WTC11 (cell line): ENCODE results near the gene HS3ST1. TPM values are rescaled to one million over a fixed set of nuclear protein-coding genes. Genes with fewer than 3 reads are reported as not detected.

Experiments
- ATAC-seq: fragments of 200-7000 bp; cut with Tn5 transposase; 2 replicates; pipeline ENCODE4 v1.10.0; 2021; ENCODE audit warnings: mild to moderate bottlenecking, moderate library complexity
- CTCF ChIA-PET: fragments of 300-600 bp; sonication (Branson Sonifier 250); formaldehyde crosslinking; loops from one replicate; lab custom pipeline; 2021; ENCODE audit warnings: antibody characterized with exemption; lab: Charles Lee
- POLR2A ChIA-PET: fragments of 350-600 bp; sonication (Branson Sonifier 250); formaldehyde crosslinking; loops from one replicate; lab custom pipeline; 2021; ENCODE audit warnings: antibody characterized with exemption; lab: Charles Lee
- DNase-seq: peaks from one replicate; pipeline ENCODE4 v3.0.0; 2021; ENCODE audit warnings: low spot score
- H3K27ac Mint-ChIP-seq: 2 replicates; pipeline ENCODE4 v1.8.0; 2021; ENCODE audit warnings: mixed read lengths
- H3K27me3 Mint-ChIP-seq: 2 replicates; pipeline ENCODE4 v1.8.0; 2021; ENCODE audit warnings: low read depth, mild to moderate bottlenecking, moderate library complexity, mixed read lengths
- H3K36me3 Mint-ChIP-seq: 2 replicates; pipeline ENCODE4 v1.8.0; 2021; ENCODE audit warnings: mixed read lengths
- H3K4me1 Mint-ChIP-seq: 2 replicates; pipeline ENCODE4 v1.8.0; 2022; ENCODE audit warnings: mixed read lengths
- H3K4me3 Mint-ChIP-seq: 2 replicates; pipeline ENCODE4 v1.8.0; 2021; ENCODE audit warnings: mild to moderate bottlenecking, moderate library complexity, mixed read lengths
- H3K9me3 Mint-ChIP-seq: 2 replicates; pipeline ENCODE4 v1.8.0; 2021; ENCODE audit warnings: mixed read lengths
- EMX1 ChIP-seq: fragments of 250-450 bp; sonication (Bioruptor Pico); IDR thresholded peaks from 2 replicates; pipeline ENCODE4 v1.8.0; 2021; ENCODE audit warnings: mild to moderate bottlenecking
- GTF2I ChIP-seq: fragments of 250-450 bp; sonication (Bioruptor Pico); conservative IDR thresholded peaks from 2 replicates; pipeline ENCODE4 v1.4.0; 2021; ENCODE audit warnings: mild to moderate bottlenecking
- HMGXB4 ChIP-seq: sonication (generic); formaldehyde crosslinking; IDR thresholded peaks from 2 replicates; pipeline ENCODE4 v1.8.1; 2023; ENCODE audit warnings: mild to moderate bottlenecking, moderate library complexity, missing genetic modification reagents
- MAX ChIP-seq: sonication (generic); formaldehyde crosslinking; IDR thresholded peaks from 2 replicates; pipeline ENCODE4 v1.8.0; 2022; ENCODE audit warnings: mild to moderate bottlenecking, missing genetic modification reagents
- PRDM15 ChIP-seq: sonication (generic); formaldehyde crosslinking; IDR thresholded peaks from 2 replicates; pipeline ENCODE4 v1.8.0; 2022; ENCODE audit warnings: missing genetic modification reagents
- SOX15 ChIP-seq: fragments of 250-450 bp; sonication (Bioruptor Pico); IDR thresholded peaks from 2 replicates; pipeline ENCODE4 v1.9.0; 2021; ENCODE audit warnings: mild to moderate bottlenecking
- STAT6 ChIP-seq: sonication (generic); formaldehyde crosslinking; conservative IDR thresholded peaks from 2 replicates; pipeline ENCODE4 v1.8.1; 2023; ENCODE audit warnings: mild to moderate bottlenecking, low read depth, missing genetic modification reagents, moderate library complexity
- TP53 ChIP-seq: sonication (generic); formaldehyde crosslinking; IDR thresholded peaks from 2 replicates; pipeline ENCODE4 v1.8.1; 2023; ENCODE audit warnings: mild to moderate bottlenecking, missing genetic modification reagents
- ZNF232 ChIP-seq: sonication (generic); formaldehyde crosslinking; IDR thresholded peaks from 2 replicates; pipeline ENCODE4 v1.8.0; 2022; ENCODE audit warnings: mild to moderate bottlenecking, missing genetic modification reagents
- ZNF281 ChIP-seq: sonication (generic); formaldehyde crosslinking; IDR thresholded peaks from 2 replicates; pipeline ENCODE4 v1.8.0; 2023; ENCODE audit warnings: mild to moderate bottlenecking, missing genetic modification reagents
- ZNF396 ChIP-seq: fragments of 250-450 bp; sonication (Bioruptor Pico); IDR thresholded peaks from 2 replicates; pipeline ENCODE4 v1.8.0; 2021; ENCODE audit warnings: mild to moderate bottlenecking, moderate library complexity, borderline replicate concordance
- ZNF671 ChIP-seq: fragments of 250-450 bp; sonication (Bioruptor Pico); IDR thresholded peaks from 2 replicates; pipeline ENCODE4 v1.8.0; 2021; ENCODE audit warnings: mild to moderate bottlenecking
- total RNA-seq: library from RNA; stranded (reverse); gene quantifications from 3 replicates; pipeline ENCODE4 v1.2.3, GENCODE V29; 2021
- TF ChIP-seq, protein P1 (sequence below): fragments of 250-450 bp; sonication (Bioruptor Pico); IDR thresholded peaks from 2 replicates; pipeline ENCODE4 v1.9.0; 2021; ENCODE audit warnings: moderate library complexity, mild to moderate bottlenecking, inconsistent platforms, borderline replicate concordance
- TF ChIP-seq, protein P2 (sequence below): fragments of 250-450 bp; sonication (Bioruptor Pico); IDR thresholded peaks from 2 replicates; pipeline ENCODE4 v1.9.0; 2021; ENCODE audit warnings: mild to moderate bottlenecking, borderline replicate concordance
- TF ChIP-seq, protein P3 (sequence below): sonication (generic); formaldehyde crosslinking; IDR thresholded peaks from 2 replicates; pipeline ENCODE4 v1.8.0; 2022; ENCODE audit warnings: mild to moderate bottlenecking, missing genetic modification reagents
- TF ChIP-seq, protein P4 (sequence below): fragments of 250-450 bp; sonication (Bioruptor Pico); IDR thresholded peaks from 2 replicates; pipeline ENCODE4 v2.1.2; 2022; ENCODE audit warnings: mild to moderate bottlenecking, moderate library complexity

The HS3ST1 gene
- total RNA-seq, 1 experiment from 2014 or later, result 0.52 TPM

GRCh38 chr4:11397146-11397545 lies 31.5 kb downstream of the HS3ST1 start:
- Mint-ChIP-seq H3K27ac (no peak overlapping the region), H3K9me3 (peaks cover 63% of the 10 kb centered on the region), H3K36me3 (peaks cover 61% of the 10 kb centered on the region), H3K4me1 (peaks cover 14% of the 10 kb centered on the region), H3K27me3 (no peaks in the 10 kb centered on the region; the same call in none of the 2 replicates), H3K4me3 (no peak overlapping the region)
- DNase-seq, result no peak
- POLR2A ChIA-PET, result no interaction called here
- CTCF ChIA-PET, result no interaction called here
- ATAC-seq, result no peak
- no peak for TF ChIP-seq ZNF281
- no peak for TF ChIP-seq MAX (CRISPR knock-in tag)
- no peak for TF ChIP-seq TP53
- TF ChIP-seq, protein P1, sequence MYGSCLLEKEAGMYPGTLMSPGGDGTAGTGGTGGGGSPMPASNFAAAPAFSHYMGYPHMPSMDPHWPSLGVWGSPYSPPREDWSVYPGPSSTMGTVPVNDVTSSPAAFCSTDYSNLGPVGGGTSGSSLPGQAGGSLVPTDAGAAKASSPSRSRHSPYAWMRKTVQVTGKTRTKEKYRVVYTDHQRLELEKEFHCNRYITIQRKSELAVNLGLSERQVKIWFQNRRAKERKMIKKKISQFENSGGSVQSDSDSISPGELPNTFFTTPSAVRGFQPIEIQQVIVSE (CRISPR knock-in tag), result no peak

DNA sequence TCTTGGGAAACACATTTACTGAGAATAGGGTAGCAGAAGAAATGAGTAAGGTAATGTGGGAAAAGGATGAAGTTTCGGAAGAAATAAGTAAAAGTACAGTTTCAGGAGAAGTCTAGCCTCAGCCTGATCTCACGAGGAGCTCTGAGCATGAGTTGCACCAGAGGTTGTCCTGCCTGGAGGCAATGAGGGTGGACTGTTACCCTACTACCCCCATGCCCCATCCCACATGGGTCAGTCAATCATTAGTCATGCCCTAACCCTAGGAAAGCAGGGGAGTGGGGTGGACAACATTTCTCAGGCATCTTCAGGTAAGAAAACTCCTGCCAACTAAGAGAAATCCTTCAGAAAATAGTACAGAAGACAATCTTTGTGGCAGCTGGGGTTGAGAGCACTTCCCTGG lies 35.1 kb downstream of the HS3ST1 start:
- DNase-seq (no peak), ATAC-seq (no peak)
- CTCF ChIA-PET, result no interaction called here
- H3K36me3 Mint-ChIP-seq, result peaks cover 63% of the 10 kb centered on the region
- H3K4me3 Mint-ChIP-seq, result no peak overlapping the region
- no peak overlapping the region for H3K27ac Mint-ChIP-seq
- peaks cover 78% of the 10 kb centered on the region for H3K9me3 Mint-ChIP-seq
- H3K27me3 Mint-ChIP-seq, result no peaks in the 10 kb centered on the region; the same call in 1 of the 2 replicates
- POLR2A ChIA-PET, result no interaction called here
- H3K4me1 Mint-ChIP-seq, result peaks cover 14% of the 10 kb centered on the region
- TF ChIP-seq, protein P2, sequence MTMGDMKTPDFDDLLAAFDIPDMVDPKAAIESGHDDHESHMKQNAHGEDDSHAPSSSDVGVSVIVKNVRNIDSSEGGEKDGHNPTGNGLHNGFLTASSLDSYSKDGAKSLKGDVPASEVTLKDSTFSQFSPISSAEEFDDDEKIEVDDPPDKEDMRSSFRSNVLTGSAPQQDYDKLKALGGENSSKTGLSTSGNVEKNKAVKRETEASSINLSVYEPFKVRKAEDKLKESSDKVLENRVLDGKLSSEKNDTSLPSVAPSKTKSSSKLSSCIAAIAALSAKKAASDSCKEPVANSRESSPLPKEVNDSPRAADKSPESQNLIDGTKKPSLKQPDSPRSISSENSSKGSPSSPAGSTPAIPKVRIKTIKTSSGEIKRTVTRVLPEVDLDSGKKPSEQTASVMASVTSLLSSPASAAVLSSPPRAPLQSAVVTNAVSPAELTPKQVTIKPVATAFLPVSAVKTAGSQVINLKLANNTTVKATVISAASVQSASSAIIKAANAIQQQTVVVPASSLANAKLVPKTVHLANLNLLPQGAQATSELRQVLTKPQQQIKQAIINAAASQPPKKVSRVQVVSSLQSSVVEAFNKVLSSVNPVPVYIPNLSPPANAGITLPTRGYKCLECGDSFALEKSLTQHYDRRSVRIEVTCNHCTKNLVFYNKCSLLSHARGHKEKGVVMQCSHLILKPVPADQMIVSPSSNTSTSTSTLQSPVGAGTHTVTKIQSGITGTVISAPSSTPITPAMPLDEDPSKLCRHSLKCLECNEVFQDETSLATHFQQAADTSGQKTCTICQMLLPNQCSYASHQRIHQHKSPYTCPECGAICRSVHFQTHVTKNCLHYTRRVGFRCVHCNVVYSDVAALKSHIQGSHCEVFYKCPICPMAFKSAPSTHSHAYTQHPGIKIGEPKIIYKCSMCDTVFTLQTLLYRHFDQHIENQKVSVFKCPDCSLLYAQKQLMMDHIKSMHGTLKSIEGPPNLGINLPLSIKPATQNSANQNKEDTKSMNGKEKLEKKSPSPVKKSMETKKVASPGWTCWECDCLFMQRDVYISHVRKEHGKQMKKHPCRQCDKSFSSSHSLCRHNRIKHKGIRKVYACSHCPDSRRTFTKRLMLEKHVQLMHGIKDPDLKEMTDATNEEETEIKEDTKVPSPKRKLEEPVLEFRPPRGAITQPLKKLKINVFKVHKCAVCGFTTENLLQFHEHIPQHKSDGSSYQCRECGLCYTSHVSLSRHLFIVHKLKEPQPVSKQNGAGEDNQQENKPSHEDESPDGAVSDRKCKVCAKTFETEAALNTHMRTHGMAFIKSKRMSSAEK (CRISPR knock-in tag), result no peak
- TF ChIP-seq ZNF396, result no peak
- TF ChIP-seq ZNF232 (CRISPR knock-in tag), result no peak
- no peak for TF ChIP-seq EMX1 (CRISPR knock-in tag)
- no peak for TF ChIP-seq ZNF671 (CRISPR knock-in tag)
- no peak for TF ChIP-seq GTF2I
- no peak for TF ChIP-seq STAT6 (CRISPR knock-in tag)
- TF ChIP-seq SOX15, result no peak
- TF ChIP-seq, protein P3, sequence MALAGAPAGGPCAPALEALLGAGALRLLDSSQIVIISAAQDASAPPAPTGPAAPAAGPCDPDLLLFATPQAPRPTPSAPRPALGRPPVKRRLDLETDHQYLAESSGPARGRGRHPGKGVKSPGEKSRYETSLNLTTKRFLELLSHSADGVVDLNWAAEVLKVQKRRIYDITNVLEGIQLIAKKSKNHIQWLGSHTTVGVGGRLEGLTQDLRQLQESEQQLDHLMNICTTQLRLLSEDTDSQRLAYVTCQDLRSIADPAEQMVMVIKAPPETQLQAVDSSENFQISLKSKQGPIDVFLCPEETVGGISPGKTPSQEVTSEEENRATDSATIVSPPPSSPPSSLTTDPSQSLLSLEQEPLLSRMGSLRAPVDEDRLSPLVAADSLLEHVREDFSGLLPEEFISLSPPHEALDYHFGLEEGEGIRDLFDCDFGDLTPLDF (CRISPR knock-in tag), result no peak
- TF ChIP-seq, protein P4, sequence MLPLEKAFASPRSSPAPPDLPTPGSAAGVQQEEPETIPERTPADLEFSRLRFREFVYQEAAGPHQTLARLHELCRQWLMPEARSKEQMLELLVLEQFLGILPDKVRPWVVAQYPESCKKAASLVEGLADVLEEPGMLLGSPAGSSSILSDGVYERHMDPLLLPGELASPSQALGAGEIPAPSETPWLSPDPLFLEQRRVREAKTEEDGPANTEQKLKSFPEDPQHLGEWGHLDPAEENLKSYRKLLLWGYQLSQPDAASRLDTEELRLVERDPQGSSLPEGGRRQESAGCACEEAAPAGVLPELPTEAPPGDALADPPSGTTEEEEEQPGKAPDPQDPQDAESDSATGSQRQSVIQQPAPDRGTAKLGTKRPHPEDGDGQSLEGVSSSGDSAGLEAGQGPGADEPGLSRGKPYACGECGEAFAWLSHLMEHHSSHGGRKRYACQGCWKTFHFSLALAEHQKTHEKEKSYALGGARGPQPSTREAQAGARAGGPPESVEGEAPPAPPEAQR (CRISPR knock-in tag), result no peak
- no peak for TF ChIP-seq PRDM15 (CRISPR knock-in tag)
- TF ChIP-seq HMGXB4 (CRISPR knock-in tag), result no peak
